ENCODE data around the gene ZNF138. TPM values are rescaled to one million over a fixed set of nuclear protein-coding genes. Genes with fewer than 3 reads are reported as not detected.
"Not testable (repeated sequence)": the region's sequence is repeated elsewhere in the genome, so short reads cannot be mapped to it uniquely, and the experiment has no call there.

ZNF138 gene
- total RNA-seq, 4 donors from 2014 or later, result 4.5 to 11.6 (median 6.8) TPM

DNA sequence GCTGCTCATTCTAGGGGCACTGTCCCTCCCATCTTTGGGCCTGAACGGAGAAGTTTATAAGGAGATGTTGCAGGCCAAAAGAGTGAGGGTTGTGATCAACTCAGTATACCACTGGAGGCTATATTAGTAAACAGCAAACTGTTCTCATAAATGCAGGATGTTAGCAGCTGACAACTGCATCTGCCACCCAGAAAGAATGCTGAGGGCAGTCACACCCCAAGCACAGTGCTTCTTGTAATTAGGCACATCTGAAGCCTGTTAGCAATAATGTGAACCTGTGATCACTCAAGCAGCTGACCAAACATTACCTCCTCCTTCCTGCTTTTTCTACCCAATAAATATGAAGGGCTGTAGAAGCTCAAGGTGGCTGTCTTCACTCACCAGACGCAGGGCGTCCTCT is 38.4 kb upstream of the ZNF138 start:
- ATAC-seq, result no peak
- intact Hi-C loops (cut with DNase I; ENCODE audit: low total_unique reads) (no loop called here), in situ Hi-C loops (cut with MboI; ENCODE audit: low sequenced_read_pairs in 4 of 4) (no loop called here)
- no peaks in the 10 kb centered on the region for H3K9me3 ChIP-seq
- no peak for DNase-seq
- H3K4me1 ChIP-seq, result no peaks in the 10 kb centered on the region
- TF ChIP-seq POLR2A (IDR thresholded peaks at IDR 0.05), result no peak
- TF ChIP-seq, protein P1, sequence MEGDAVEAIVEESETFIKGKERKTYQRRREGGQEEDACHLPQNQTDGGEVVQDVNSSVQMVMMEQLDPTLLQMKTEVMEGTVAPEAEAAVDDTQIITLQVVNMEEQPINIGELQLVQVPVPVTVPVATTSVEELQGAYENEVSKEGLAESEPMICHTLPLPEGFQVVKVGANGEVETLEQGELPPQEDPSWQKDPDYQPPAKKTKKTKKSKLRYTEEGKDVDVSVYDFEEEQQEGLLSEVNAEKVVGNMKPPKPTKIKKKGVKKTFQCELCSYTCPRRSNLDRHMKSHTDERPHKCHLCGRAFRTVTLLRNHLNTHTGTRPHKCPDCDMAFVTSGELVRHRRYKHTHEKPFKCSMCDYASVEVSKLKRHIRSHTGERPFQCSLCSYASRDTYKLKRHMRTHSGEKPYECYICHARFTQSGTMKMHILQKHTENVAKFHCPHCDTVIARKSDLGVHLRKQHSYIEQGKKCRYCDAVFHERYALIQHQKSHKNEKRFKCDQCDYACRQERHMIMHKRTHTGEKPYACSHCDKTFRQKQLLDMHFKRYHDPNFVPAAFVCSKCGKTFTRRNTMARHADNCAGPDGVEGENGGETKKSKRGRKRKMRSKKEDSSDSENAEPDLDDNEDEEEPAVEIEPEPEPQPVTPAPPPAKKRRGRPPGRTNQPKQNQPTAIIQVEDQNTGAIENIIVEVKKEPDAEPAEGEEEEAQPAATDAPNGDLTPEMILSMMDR (IDR thresholded peaks at IDR 0.05 in 4 of 5, conservative IDR thresholded peaks at IDR 0.05 in 1 of 5), result no peak
- H3K27ac ChIP-seq, result no peak overlapping the region
- no peak overlapping the region for H3K4me3 ChIP-seq
- no peaks in the 10 kb centered on the region for H3K27me3 ChIP-seq
- no peaks in the 10 kb centered on the region for H3K36me3 ChIP-seq

DNA sequence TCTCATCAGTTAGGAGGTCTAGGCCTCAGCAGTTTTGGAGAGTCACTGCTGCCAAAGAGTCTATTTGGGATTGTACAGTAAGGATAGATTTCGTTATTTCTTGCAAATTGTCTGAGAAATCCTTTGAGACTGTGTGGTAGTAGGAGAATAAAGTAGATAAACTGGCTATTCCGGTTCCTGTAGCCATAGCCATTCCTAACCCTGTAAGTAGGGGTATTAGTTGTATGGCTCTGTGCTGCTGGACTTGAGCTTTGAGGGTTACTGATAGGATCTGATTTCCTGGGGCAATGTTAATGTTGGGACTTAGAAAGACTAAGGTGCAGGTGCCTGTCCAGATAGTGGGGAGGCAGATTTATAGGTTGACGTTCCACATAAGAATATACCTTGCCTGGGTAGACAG is 36.1 kb upstream of the ZNF138 start:
- TF ChIP-seq, protein P1 (IDR thresholded peaks at IDR 0.05 in 4 of 5, conservative IDR thresholded peaks at IDR 0.05 in 1 of 5), result no peak
- no peak for TF ChIP-seq POLR2A (IDR thresholded peaks at IDR 0.05)
- H3K9me3 ChIP-seq, result no peaks in the 10 kb centered on the region
- no peaks in the 10 kb centered on the region for H3K36me3 ChIP-seq
- no peaks in the 10 kb centered on the region for H3K4me1 ChIP-seq
- intact Hi-C loops (cut with DNase I; ENCODE audit: low total_unique reads) (no loop called here), in situ Hi-C loops (cut with MboI; ENCODE audit: low sequenced_read_pairs in 4 of 4) (no loop called here)
- ATAC-seq, result no peak
- H3K27ac ChIP-seq, result no peak overlapping the region
- no peaks in the 10 kb centered on the region for H3K27me3 ChIP-seq
- DNase-seq, result no peak
- H3K4me3 ChIP-seq, result no peak overlapping the region

DNA sequence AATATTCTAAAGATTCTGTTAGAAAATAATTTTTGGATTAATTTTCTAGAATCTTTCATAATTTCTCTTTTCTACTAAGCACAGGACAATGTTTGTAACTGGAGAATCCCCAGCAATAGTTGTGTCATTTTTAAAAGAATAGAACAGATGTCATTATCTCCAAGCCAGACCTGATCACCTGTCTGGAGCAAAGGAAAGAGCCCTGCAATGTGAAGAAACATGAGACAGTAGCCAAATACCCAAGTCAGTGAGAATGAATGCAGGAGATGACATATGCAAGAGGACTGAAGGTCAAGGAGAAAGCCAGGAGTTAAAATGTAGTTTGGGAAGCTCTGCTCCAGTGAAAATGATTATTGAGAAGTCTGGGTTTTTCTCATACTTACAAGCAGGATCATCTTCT is 25.4 kb upstream of the ZNF138 start:
- Histone ChIP-seq H3K27me3 (no peaks in the 10 kb centered on the region), H3K36me3 (no peaks in the 10 kb centered on the region), H3K27ac (no peak overlapping the region), H3K9me3 (no peaks in the 10 kb centered on the region), H3K4me3 (no peak overlapping the region), H3K4me1 (no peaks in the 10 kb centered on the region)
- in situ Hi-C loops (cut with MboI; ENCODE audit: low sequenced_read_pairs in 4 of 4) (no loop called here), intact Hi-C loops (cut with DNase I; ENCODE audit: low total_unique reads) (no loop called here)
- ATAC-seq (no peak), DNase-seq (no peak)
- TF ChIP-seq POLR2A (IDR thresholded peaks at IDR 0.05), result no peak
- TF ChIP-seq, protein P1 (IDR thresholded peaks at IDR 0.05 in 4 of 5, conservative IDR thresholded peaks at IDR 0.05 in 1 of 5), result no peak

DNA sequence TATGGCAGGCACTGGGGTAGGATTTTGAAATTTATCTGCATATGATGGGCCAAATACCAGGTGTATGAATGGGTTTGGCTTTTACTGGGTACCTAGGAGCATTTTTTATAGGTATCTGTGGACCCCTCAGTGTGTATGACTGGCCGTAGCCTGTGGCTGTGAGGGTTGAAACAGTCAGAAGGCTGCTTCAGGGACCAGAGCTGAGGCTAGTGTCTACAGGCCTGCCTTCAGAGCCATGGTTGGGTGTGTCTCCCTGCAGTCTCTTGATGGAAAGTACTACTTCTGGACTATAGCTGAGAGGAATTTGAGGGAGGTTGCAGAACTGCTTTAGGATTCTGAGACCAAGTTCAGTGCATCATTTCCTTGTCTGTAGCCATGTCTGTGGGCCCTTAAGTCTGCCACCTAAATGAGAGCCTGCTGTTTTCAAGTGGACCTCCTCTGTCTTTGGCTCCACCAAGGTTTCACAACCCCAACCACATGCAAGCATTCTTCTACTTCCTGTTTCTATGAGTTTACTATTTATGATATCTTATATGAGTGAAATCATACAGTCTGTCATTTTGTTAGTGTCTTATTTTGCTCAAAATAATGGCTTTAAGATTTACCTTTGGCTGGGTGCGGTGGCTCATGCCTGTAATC is 19.9 kb upstream of the ZNF138 start:
- Histone ChIP-seq H3K4me3 (no peak overlapping the region), H3K27me3 (no peaks in the 10 kb centered on the region), H3K9me3 (no peaks in the 10 kb centered on the region), H3K4me1 (no peaks in the 10 kb centered on the region), H3K36me3 (no peaks in the 10 kb centered on the region), H3K27ac (no peak overlapping the region)
- TF ChIP-seq, protein P1 (IDR thresholded peaks at IDR 0.05 in 4 of 5, conservative IDR thresholded peaks at IDR 0.05 in 1 of 5), result no peak
- no peak for TF ChIP-seq POLR2A (IDR thresholded peaks at IDR 0.05)
- ATAC-seq (no peak), DNase-seq (no peak)
- intact Hi-C loops (cut with DNase I; ENCODE audit: low total_unique reads), result no loop called here
- in situ Hi-C loops (cut with MboI; ENCODE audit: low sequenced_read_pairs in 4 of 4), result no loop called here

DNA sequence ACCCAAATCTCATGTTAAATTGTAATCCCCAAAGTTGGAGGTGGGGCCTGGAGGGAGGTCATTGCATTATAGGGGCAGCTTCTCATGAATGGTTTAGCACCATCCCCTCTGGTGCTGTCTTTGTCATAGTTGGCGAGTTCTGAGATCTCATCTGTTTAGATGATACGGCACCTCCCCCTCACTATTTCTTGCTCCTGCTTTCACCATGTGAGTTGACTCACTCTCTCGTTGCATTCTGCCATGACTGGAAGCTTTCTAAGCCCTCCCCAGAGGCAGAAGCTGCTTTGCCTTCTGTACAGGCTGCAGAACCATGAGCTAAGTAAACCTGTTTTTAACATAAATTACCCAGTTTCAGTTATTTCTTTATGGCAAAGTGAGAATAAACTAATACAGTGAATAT is 18.9 kb upstream of the ZNF138 start:
- Histone ChIP-seq H3K27ac (no peak overlapping the region), H3K36me3 (no peaks in the 10 kb centered on the region), H3K27me3 (no peaks in the 10 kb centered on the region), H3K4me1 (no peaks in the 10 kb centered on the region), H3K9me3 (no peaks in the 10 kb centered on the region), H3K4me3 (no peak overlapping the region)
- DNase-seq, result no peak
- intact Hi-C loops (cut with DNase I; ENCODE audit: low total_unique reads) (no loop called here), in situ Hi-C loops (cut with MboI; ENCODE audit: low sequenced_read_pairs in 4 of 4) (loop anchor here in 1 of 4 donors (25.0 kb wide), 1 partner anchor 463 kb away; the partner anchor contains the start of gene ZNF736)
- no peak for ATAC-seq
- no peak for TF ChIP-seq POLR2A (IDR thresholded peaks at IDR 0.05)
- TF ChIP-seq, protein P1 (IDR thresholded peaks at IDR 0.05 in 4 of 5, conservative IDR thresholded peaks at IDR 0.05 in 1 of 5), result no peak

DNA sequence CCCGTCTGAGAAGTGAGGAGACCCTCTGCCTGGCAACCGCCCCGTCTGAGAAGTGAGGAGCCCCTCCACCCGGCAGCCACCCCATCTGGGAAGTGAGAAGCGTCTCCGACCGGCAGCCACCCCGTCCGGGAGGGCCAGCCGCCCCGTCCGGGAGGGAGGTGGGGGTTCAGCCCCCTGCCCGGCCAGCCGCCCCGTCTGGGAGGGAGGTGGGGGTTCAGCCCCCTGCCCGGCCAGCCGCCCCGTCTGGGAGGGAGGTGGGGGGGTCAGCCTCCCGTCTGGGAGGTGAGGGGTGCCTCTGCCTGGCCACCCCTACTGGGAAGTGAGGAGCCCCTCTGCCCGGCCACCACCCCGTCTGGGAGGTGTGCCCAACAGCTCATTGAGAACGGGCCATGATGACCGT is 9.4 kb upstream of the ZNF138 start:
- in situ Hi-C loops (cut with MboI; ENCODE audit: low sequenced_read_pairs in 4 of 4), result loop anchor here in 1 of 4 donors (25.0 kb wide), 1 partner anchor 473 kb away; the partner anchor contains the start of gene ZNF736
- H3K4me3 ChIP-seq; H3K27me3 ChIP-seq; H3K36me3 ChIP-seq; ATAC-seq; intact Hi-C loops (cut with DNase I; ENCODE audit: low total_unique reads); H3K27ac ChIP-seq; DNase-seq; H3K4me1 ChIP-seq; H3K9me3 ChIP-seq: not testable (repeated sequence)
